ENCODE measurements around the gene GCH1.
"Not testable (repeated sequence)": the region's sequence is repeated elsewhere in the genome, so short reads cannot be mapped to it uniquely, and the experiment has no call there.

Gene GCH1

GRCh38 chr14:54928216-54928615 is 25.6 kb upstream of the GCH1 start:
- Histone ChIP-seq H3K27ac (ENCODE audit: low read depth, low read length) (no peak overlapping the region), H3K36me3 (ENCODE audit: control insufficient read depth, insufficient read depth, low read length) (no peaks in the 10 kb centered on the region)

GRCh38 chr14:54927551-54927950 is 24.9 kb upstream of the GCH1 start:
- no peak overlapping the region for H3K27ac ChIP-seq (ENCODE audit: low read depth, low read length)
- no peaks in the 10 kb centered on the region for H3K4me1 ChIP-seq (ENCODE audit: control insufficient read depth, insufficient read depth, low read length)

More at GRCh38 chr14:54928216-54928615, 25.6 kb upstream of the GCH1 start:
- no peaks in the 10 kb centered on the region for H3K4me1 ChIP-seq (ENCODE audit: control insufficient read depth, insufficient read depth, low read length)
- H3K4me3 ChIP-seq (ENCODE audit: low read length) = no peak overlapping the region
- H3K27me3 ChIP-seq (ENCODE audit: control insufficient read depth, insufficient read depth, low read length) = no peaks in the 10 kb centered on the region
- no peak overlapping the region for H3K9ac ChIP-seq (ENCODE audit: low read length)

GRCh38 chr14:54926570-54926969 is 23.9 kb upstream of the GCH1 start:
- not testable (repeated sequence) for H3K9ac ChIP-seq (ENCODE audit: low read length); H3K4me3 ChIP-seq (ENCODE audit: low read length); H3K27ac ChIP-seq (ENCODE audit: low read depth, low read length); H3K36me3 ChIP-seq (ENCODE audit: control insufficient read depth, insufficient read depth, low read length); H3K27me3 ChIP-seq (ENCODE audit: control insufficient read depth, insufficient read depth, low read length); H3K4me1 ChIP-seq (ENCODE audit: control insufficient read depth, insufficient read depth, low read length)

More at GRCh38 chr14:54927551-54927950, 24.9 kb upstream of the GCH1 start:
- Histone ChIP-seq H3K4me3 (ENCODE audit: low read length) (no peak overlapping the region), H3K9ac (ENCODE audit: low read length) (no peak overlapping the region), H3K36me3 (ENCODE audit: control insufficient read depth, insufficient read depth, low read length) (no peaks in the 10 kb centered on the region), H3K27me3 (ENCODE audit: control insufficient read depth, insufficient read depth, low read length) (no peaks in the 10 kb centered on the region)

GRCh38 chr14:54922598-54922997 is 20.0 kb upstream of the GCH1 start:
- Histone ChIP-seq H3K4me3 (ENCODE audit: low read length) (no peak overlapping the region), H3K9ac (ENCODE audit: low read length) (no peak overlapping the region), H3K4me1 (ENCODE audit: control insufficient read depth, insufficient read depth, low read length) (no peaks in the 10 kb centered on the region), H3K27ac (ENCODE audit: low read depth, low read length) (no peak overlapping the region), H3K36me3 (ENCODE audit: control insufficient read depth, insufficient read depth, low read length) (no peaks in the 10 kb centered on the region), H3K27me3 (ENCODE audit: control insufficient read depth, insufficient read depth, low read length) (no peaks in the 10 kb centered on the region)

- Histone ChIP-seq H3K27me3 (ENCODE audit: control insufficient read depth, insufficient read depth, low read length) (no peaks in the 10 kb centered on the region), H3K36me3 (ENCODE audit: control insufficient read depth, insufficient read depth, low read length) (no peaks in the 10 kb centered on the region), H3K4me1 (ENCODE audit: control insufficient read depth, insufficient read depth, low read length) (no peaks in the 10 kb centered on the region), H3K4me3 (ENCODE audit: low read length) (no peak overlapping the region), H3K27ac (ENCODE audit: low read depth, low read length) (no peak overlapping the region), H3K9ac (ENCODE audit: low read length) (no peak overlapping the region)
These were observed 17.4 kb upstream of the GCH1 start for GRCh38 chr14:54920052-54920451.

GRCh38 chr14:54919330-54919729 is 16.7 kb upstream of the GCH1 start:
- no peak overlapping the region for H3K27ac ChIP-seq (ENCODE audit: low read depth, low read length)

GRCh38 chr14:54918427-54918826 is 15.8 kb upstream of the GCH1 start:
- Histone ChIP-seq H3K36me3 (ENCODE audit: control insufficient read depth, insufficient read depth, low read length) (no peaks in the 10 kb centered on the region), H3K27me3 (ENCODE audit: control insufficient read depth, insufficient read depth, low read length) (no peaks in the 10 kb centered on the region), H3K9ac (ENCODE audit: low read length) (no peak overlapping the region), H3K27ac (ENCODE audit: low read depth, low read length) (no peak overlapping the region), H3K4me3 (ENCODE audit: low read length) (no peak overlapping the region), H3K4me1 (ENCODE audit: control insufficient read depth, insufficient read depth, low read length) (no peaks in the 10 kb centered on the region)

More at GRCh38 chr14:54919330-54919729, 16.7 kb upstream of the GCH1 start:
- Histone ChIP-seq H3K9ac (ENCODE audit: low read length) (no peak overlapping the region), H3K4me3 (ENCODE audit: low read length) (no peak overlapping the region), H3K4me1 (ENCODE audit: control insufficient read depth, insufficient read depth, low read length) (no peaks in the 10 kb centered on the region), H3K27me3 (ENCODE audit: control insufficient read depth, insufficient read depth, low read length) (no peaks in the 10 kb centered on the region), H3K36me3 (ENCODE audit: control insufficient read depth, insufficient read depth, low read length) (no peaks in the 10 kb centered on the region)

GRCh38 chr14:54916101-54916500 is 13.5 kb upstream of the GCH1 start:
- Histone ChIP-seq H3K36me3 (ENCODE audit: control insufficient read depth, insufficient read depth, low read length) (no peaks in the 10 kb centered on the region), H3K4me1 (ENCODE audit: control insufficient read depth, insufficient read depth, low read length) (no peaks in the 10 kb centered on the region), H3K27ac (ENCODE audit: low read depth, low read length) (no peak overlapping the region), H3K9ac (ENCODE audit: low read length) (no peak overlapping the region), H3K4me3 (ENCODE audit: low read length) (no peak overlapping the region), H3K27me3 (ENCODE audit: control insufficient read depth, insufficient read depth, low read length) (no peaks in the 10 kb centered on the region)

- Histone ChIP-seq H3K27ac (ENCODE audit: low read depth, low read length) (no peak overlapping the region), H3K36me3 (ENCODE audit: control insufficient read depth, insufficient read depth, low read length) (no peaks in the 10 kb centered on the region), H3K9ac (ENCODE audit: low read length) (no peak overlapping the region), H3K27me3 (ENCODE audit: control insufficient read depth, insufficient read depth, low read length) (no peaks in the 10 kb centered on the region), H3K4me1 (ENCODE audit: control insufficient read depth, insufficient read depth, low read length) (no peaks in the 10 kb centered on the region), H3K4me3 (ENCODE audit: low read length) (no peak overlapping the region)
These were observed 7.4 kb upstream of the GCH1 start for GRCh38 chr14:54909817-54910558.

GRCh38 chr14:54908973-54909372 is 6.3 kb upstream of the GCH1 start:
- H3K27me3 ChIP-seq (ENCODE audit: control insufficient read depth, insufficient read depth, low read length); H3K4me1 ChIP-seq (ENCODE audit: control insufficient read depth, insufficient read depth, low read length); H3K9ac ChIP-seq (ENCODE audit: low read length); H3K4me3 ChIP-seq (ENCODE audit: low read length); H3K27ac ChIP-seq (ENCODE audit: low read depth, low read length); H3K36me3 ChIP-seq (ENCODE audit: control insufficient read depth, insufficient read depth, low read length): not testable (repeated sequence)

- Histone ChIP-seq H3K27me3 (ENCODE audit: control insufficient read depth, insufficient read depth, low read length) (no peaks in the 10 kb centered on the region), H3K27ac (ENCODE audit: low read depth, low read length) (no peak overlapping the region), H3K4me1 (ENCODE audit: control insufficient read depth, insufficient read depth, low read length) (no peaks in the 10 kb centered on the region), H3K36me3 (ENCODE audit: control insufficient read depth, insufficient read depth, low read length) (no peaks in the 10 kb centered on the region), H3K4me3 (ENCODE audit: low read length) (no peak overlapping the region), H3K9ac (ENCODE audit: low read length) (no peak overlapping the region)
These were observed 5.6 kb upstream of the GCH1 start for GRCh38 chr14:54908190-54908589.

GRCh38 chr14:54906075-54906474 is 3.4 kb upstream of the GCH1 start:
- Histone ChIP-seq H3K27ac (ENCODE audit: low read depth, low read length) (no peak overlapping the region), H3K9ac (ENCODE audit: low read length) (no peak overlapping the region), H3K4me1 (ENCODE audit: control insufficient read depth, insufficient read depth, low read length) (no peaks in the 10 kb centered on the region), H3K27me3 (ENCODE audit: control insufficient read depth, insufficient read depth, low read length) (no peaks in the 10 kb centered on the region), H3K36me3 (ENCODE audit: control insufficient read depth, insufficient read depth, low read length) (no peaks in the 10 kb centered on the region), H3K4me3 (ENCODE audit: low read length) (no peak overlapping the region)

GRCh38 chr14:54902143-54902520 is 494 bp downstream of the GCH1 start:
- peak overlapping the region; percentile 19 for H3K9ac ChIP-seq (ENCODE audit: low read length)
- H3K27me3 ChIP-seq (ENCODE audit: control insufficient read depth, insufficient read depth, low read length) = no peaks in the 10 kb centered on the region
- no peaks in the 10 kb centered on the region for H3K4me1 ChIP-seq (ENCODE audit: control insufficient read depth, insufficient read depth, low read length)
- peak overlapping the region; percentile 1 for H3K27ac ChIP-seq (ENCODE audit: low read depth, low read length)
- H3K4me3 ChIP-seq (ENCODE audit: low read length) = peak overlapping the region; percentile 71
- H3K36me3 ChIP-seq (ENCODE audit: control insufficient read depth, insufficient read depth, low read length) = no peaks in the 10 kb centered on the region
